CD4-positive, alpha-beta T cell treated with Interferon alpha-2 for 1 hour (primary cell): Measurements from ENCODE around the gene NDUFA11.

Source experiments
- DNase-seq, 2 donors: peaks; one replicate each; pipeline ENCODE4 v3.0.0-alpha.2; 2020 to 2022

NDUFA11 gene

GRCh38 chr19:5905114-5905778 lies 1.7 kb upstream of the NDUFA11 start:
- no peak for DNase-seq

GRCh38 chr19:5904352-5905113 lies 943 bp upstream of the NDUFA11 start, which contains the start of gene VMAC:
VMAC (plus strand) TSS chr19:5904872; CDS start chr19:5904891, 19 bp downstream.
- DNase-seq, result peak; percentile 100

DNA sequence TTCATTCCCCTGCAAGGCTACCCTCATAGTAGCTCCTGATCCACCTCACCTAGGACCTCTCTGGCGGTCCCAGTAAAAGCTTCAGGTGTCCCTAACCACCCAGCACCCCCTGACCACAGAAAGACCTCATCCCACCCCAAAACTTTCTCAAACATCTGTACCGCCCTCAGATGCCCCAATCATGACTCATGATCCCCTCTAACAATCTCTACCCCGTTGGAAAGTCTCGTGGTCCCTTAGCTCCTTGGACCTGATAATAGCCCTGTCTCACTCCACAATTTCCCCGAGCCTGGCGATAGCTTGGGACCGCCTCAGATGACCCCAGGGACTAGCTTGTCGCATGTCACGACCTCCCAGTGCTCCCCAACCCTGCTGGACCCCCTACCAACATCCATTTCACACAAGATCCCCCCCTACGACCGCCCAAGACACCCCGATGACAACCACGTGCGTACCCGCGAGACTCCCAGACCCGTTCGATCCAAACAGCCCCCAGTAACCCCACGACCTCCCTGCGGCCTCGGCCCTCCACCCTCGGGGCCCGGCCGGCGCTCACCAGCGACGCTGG lies 450 bp downstream of the NDUFA11 start:
- peak in 1 of 2 donors; percentile 10 for DNase-seq

DNA sequence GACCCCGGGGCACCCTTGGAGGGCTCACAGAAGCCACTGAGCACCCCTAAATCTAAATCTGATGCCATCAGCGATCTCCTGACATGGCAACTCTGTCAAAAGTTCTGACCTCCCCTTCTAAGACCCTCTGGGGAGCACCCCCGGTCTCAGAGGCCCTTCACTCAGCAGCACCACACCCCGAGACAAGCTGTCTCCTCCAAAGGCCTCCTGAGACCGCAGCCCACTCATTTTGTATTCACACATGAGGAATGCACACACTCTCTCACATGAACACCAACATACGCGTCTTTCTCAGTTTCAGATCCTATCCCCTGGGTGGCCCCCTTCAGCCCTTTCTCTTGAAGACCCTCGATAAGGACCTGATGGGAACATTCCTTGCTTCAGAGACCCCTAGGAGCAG lies 2.6 kb downstream of the NDUFA11 start:
- DNase-seq, result no peak

GRCh38 chr19:5899728-5900526 lies 3.7 kb downstream of the NDUFA11 start:
- DNase-seq, result no peak

GRCh38 chr19:5897189-5897969 lies 6.2 kb downstream of the NDUFA11 start:
- no peak for DNase-seq

DNA sequence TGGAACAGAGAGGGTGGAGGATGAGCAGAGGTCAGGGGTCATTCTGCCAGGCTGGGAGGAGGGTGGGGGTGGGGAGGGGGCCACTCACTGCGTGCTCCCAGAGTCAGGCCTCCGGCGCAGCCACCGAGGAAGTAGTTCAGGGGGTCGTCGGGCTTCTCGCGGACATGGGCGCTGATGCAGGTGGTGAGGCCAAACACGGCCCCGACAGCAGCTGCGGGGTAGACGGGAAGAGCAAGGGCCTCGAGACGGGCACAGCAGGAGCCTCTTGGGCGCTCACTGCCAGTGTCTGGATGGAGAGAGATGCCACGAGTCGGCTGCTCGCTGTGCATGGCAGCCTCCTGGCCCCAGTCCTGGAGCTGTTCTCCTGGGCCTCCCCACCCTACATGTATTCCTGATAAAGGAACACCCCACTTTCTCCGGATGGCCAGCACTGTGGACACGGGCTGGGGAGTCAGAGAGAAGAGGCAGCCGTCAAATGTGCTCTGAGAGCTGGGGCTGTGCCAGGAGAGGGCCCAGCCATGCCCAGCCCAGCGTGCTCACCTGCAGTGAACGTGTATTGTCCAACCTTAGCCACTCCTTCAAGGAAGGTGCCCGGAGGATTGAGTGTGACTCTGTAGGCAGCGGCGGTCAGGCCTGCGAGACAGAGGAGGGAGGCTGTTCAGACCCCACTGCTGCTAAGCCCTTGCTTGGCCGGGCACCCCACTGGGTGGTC lies 7.1 kb downstream of the NDUFA11 start:
- no peak for DNase-seq

DNA sequence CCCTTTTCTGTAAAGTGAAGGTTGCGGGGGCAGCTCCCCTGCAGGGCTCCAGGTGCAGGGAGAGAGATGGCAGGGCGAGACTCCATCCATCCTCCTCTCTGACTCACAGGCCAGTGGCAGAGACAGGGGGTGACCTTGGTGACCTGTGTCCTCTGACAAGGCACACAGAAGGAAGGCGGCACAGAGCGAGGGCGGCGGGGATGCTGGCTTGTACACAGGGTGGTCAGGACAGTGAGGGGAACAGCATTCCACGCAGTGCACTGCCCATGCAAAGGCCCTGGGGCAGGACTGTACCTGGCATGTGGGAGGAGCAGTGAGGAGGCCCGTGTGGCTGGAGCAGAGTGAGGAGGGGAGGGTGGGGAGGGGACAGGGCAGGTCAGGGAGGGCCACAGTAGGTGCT lies 7.7 kb downstream of the NDUFA11 start:
- no peak for DNase-seq

DNA sequence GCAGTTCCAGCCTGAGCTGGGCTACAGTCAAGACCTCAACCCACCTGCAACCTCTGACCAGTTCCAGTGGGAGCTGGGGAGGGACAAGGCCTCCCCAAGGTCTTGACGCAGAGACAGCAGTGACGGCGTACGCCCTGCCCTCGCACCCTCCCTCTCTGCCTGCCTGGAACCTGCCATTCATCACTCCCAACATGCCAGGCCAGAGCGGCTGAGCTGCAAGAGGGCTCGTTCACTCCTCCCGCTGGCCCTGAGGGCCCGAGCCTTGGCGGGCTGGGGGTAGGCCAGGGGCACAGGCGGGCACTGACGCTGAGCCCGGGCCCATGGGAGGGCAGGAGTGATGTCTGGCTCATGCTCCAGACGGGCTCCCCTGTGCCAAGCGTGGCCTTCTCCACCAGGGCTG lies 8.2 kb downstream of the NDUFA11 start:
- no peak for DNase-seq

- DNase-seq, result no peak
Observed at GRCh38 chr19:5894704-5895349, 8.8 kb downstream of the NDUFA11 start.

- DNase-seq, result no peak
Observed at GRCh38 chr19:5893907-5894703, 9.5 kb downstream of the NDUFA11 start.

- DNase-seq, result no peak
Observed at GRCh38 chr19:5893296-5893903, 10.2 kb downstream of the NDUFA11 start.

DNA sequence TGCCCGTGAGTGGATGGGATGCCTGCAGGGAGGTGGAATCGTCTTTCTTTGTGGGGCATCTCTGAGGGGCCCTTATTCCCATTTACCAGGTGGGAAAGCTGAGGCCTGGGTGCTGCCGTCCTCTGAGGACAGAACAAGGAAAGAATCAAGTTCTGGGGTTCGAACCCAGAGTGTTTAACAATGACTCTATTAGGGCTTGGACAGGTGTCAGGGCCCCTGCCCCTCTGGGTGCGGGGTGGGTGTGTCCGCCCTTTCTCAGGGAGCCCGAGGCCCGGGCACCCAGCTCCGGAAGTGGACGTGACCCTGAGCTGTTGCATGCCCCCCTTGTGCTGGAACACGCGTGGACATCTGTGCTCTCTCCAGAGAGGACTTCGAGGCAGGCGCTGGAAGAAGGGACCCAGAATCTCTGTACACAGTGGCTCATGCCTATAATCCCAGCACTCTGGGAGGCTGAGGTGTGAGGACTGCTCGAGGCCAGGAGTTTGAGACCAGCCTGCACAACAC lies 10.8 kb downstream of the NDUFA11 start:
- no peak for DNase-seq

GRCh38 chr19:5891938-5892771 lies 11.4 kb downstream of the NDUFA11 start:
- peak in 1 of 2 donors; percentile 6 for DNase-seq

DNA sequence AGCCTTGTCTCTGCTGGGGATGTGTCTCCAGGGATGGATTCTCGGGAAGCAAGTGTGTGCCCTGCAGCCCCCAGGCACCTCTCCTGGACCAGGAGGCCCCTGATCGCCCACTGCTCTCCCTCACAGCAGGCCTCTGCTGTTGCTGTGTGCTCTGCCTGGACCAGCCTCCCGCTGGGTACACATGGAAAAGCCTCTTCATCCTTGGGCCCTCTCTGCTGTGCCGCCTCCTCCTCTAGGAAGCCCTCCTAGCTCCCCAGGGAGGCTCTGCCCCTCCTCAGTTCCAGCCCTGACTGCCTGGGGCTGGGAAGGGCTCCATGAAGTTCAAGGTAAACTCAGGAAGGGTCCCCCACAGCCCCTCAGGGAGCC lies 12.0 kb downstream of the NDUFA11 start:
- DNase-seq, result no peak

- DNase-seq, result no peak
Observed at GRCh38 chr19:5890099-5890498, 13.5 kb downstream of the NDUFA11 start.

- no peak for DNase-seq
Observed at GRCh38 chr19:5889288-5889971, 14.2 kb downstream of the NDUFA11 start.
